B cell (primary cell): ENCODE measurements around the gene RIC3. TPM values are rescaled to one million over a fixed set of nuclear protein-coding genes. Genes with fewer than 3 reads are reported as not detected.

Source experiments
- ATAC-seq: fragments of 200-7000 bp; cut with Tn5 transposase; one replicate; pipeline ENCODE4 v1.10.0; 2021; ENCODE audit warnings: low read depth, mild to moderate bottlenecking, moderate number of reproducible peaks, moderate library complexity
- CTCF ChIA-PET: fragments of 350-600 bp; sonication (Branson Sonifier 250); formaldehyde crosslinking; loops from one replicate; lab custom pipeline; 2021; ENCODE audit warnings: antibody characterized with exemption, inconsistent platforms; lab: Charles Lee
- POLR2A ChIA-PET: fragments of 350-600 bp; sonication (Branson Sonifier 250); formaldehyde crosslinking; loops from one replicate; lab custom pipeline; 2021; ENCODE audit warnings: antibody characterized with exemption; lab: Charles Lee
- DNase-seq: peaks from one replicate; pipeline ENCODE4 v3.0.0; 2013
- H2AFZ ChIP-seq: 2 replicates; pipeline ENCODE4 v1.6.1; 2012; ENCODE audit warnings: mild to moderate bottlenecking, low read depth, low read length; ENCODE audit not compliant: insufficient read depth, poor library complexity, severe bottlenecking
- H3K27ac ChIP-seq, 2 donors: 1 replicate in 1 of 2; 2 replicates in 1 of 2; pipeline ENCODE4 v1.5.1; 2012 to 2013; ENCODE audit warnings: low read length in 2 of 2, mild to moderate bottlenecking in 2 of 2, moderate library complexity in 1 of 2
- H3K27me3 ChIP-seq, 4 experiments: fragments of 200-600 bp in 1 of 4; sonication (generic) in 1 of 4; replicated peaks in 1 of 4; 1 replicate in 2 of 4; 2 replicates in 2 of 4; pipeline versions ENCODE4 v1.6.1 to v1.7.0; 2013 to 2016; ENCODE audit warnings: low read length in 3 of 4, mild to moderate bottlenecking in 2 of 4, mixed read lengths in 1 of 4, moderate library complexity in 1 of 4; ENCODE audit not compliant: insufficient read depth in 4 of 4, control insufficient read depth in 3 of 4; ENCODE audit errors: control extremely low read depth in 1 of 4
- H3K36me3 ChIP-seq, 2 experiments: replicated peaks in 1 of 2; 1 replicate in 1 of 2; 2 replicates in 1 of 2; pipeline versions ENCODE4 v1.6.1 to v1.7.1; 2013; ENCODE audit warnings: low read length in 1 of 2; ENCODE audit not compliant: insufficient read depth in 2 of 2, control insufficient read depth in 1 of 2; ENCODE audit errors: control extremely low read depth in 1 of 2, extremely low read depth in 1 of 2
- H3K4me1 ChIP-seq, 2 donors: fragments of 200-600 bp in 1 of 2; sonication (generic) in 1 of 2; 1 replicate in 1 of 2; 2 replicates in 1 of 2; pipeline versions ENCODE4 v1.5.1 to v1.6.1; 2013 to 2017; ENCODE audit warnings: low read length in 2 of 2; ENCODE audit not compliant: control insufficient read depth in 2 of 2, insufficient read depth in 2 of 2
- H3K4me2 ChIP-seq: replicated peaks from 2 replicates; pipeline ENCODE3; 2012; ENCODE audit warnings: mild to moderate bottlenecking, low read depth, low read length; ENCODE audit not compliant: poor library complexity, severe bottlenecking
- H3K4me3 ChIP-seq, 5 experiments: fragments of 200-600 bp in 1 of 5; sonication (generic) in 1 of 5; 1 replicate in 3 of 5; 2 replicates in 2 of 5; pipeline versions ENCODE4 v1.5.1 to v1.7.0; 2011 to 2016; ENCODE audit warnings: low read length in 4 of 5, mild to moderate bottlenecking in 4 of 5, low read depth in 2 of 5, control low read depth in 1 of 5, moderate library complexity in 1 of 5; ENCODE audit not compliant: insufficient read depth in 1 of 5; ENCODE audit errors: control extremely low read depth in 1 of 5, extremely low read depth in 1 of 5
- H3K79me2 ChIP-seq: fragments of 200-600 bp; sonication (generic); one replicate; pipeline ENCODE4 v1.6.0; 2016; ENCODE audit warnings: low read length; ENCODE audit not compliant: control insufficient read depth, insufficient read depth
- H3K9ac ChIP-seq: fragments of 200-600 bp; sonication (generic); 2 replicates; pipeline ENCODE4 v1.6.1; 2017; ENCODE audit warnings: mild to moderate bottlenecking, low read length, moderate library complexity
- H3K9me3 ChIP-seq, 3 donors: one replicate each; pipeline versions ENCODE4 v1.6.1 to v1.7.1; 2013; ENCODE audit warnings: low read length in 2 of 3; ENCODE audit not compliant: control insufficient read depth in 2 of 3, insufficient read depth in 1 of 3; ENCODE audit errors: control extremely low read depth in 1 of 3
- H4K20me1 ChIP-seq: 2 replicates; pipeline ENCODE4 v1.6.0; 2012; ENCODE audit warnings: mild to moderate bottlenecking, low read length; ENCODE audit not compliant: insufficient read depth, control insufficient read depth, poor library complexity, severe bottlenecking
- H3K27ac Mint-ChIP-seq: one replicate; pipeline ENCODE4 v1.8.0; 2021; ENCODE audit warnings: mixed read lengths
- H3K27me3 Mint-ChIP-seq: one replicate; pipeline ENCODE4 v1.8.0; 2021; ENCODE audit warnings: mixed read lengths
- H3K4me1 Mint-ChIP-seq: one replicate; pipeline ENCODE4 v1.8.0; 2021; ENCODE audit warnings: mixed read lengths
- H3K4me3 Mint-ChIP-seq: one replicate; pipeline ENCODE4 v1.8.0; 2021; ENCODE audit warnings: mixed read lengths
- H3K9me3 Mint-ChIP-seq: one replicate; pipeline ENCODE4 v1.8.0; 2022; ENCODE audit warnings: mixed read lengths; ENCODE audit not compliant: insufficient read depth
- EZH2 ChIP-seq: IDR thresholded peaks from 2 replicates; pipeline ENCODE4 v1.6.1; 2012; ENCODE audit warnings: borderline replicate concordance, low read depth, mild to moderate bottlenecking, moderate library complexity, low read length; ENCODE audit not compliant: insufficient read depth, poor library complexity, severe bottlenecking
- WGBS: methylation state at CpG from one replicate; pipeline ENCODE4 v1.1.5; 2013; ENCODE audit warnings: missing lambda C conversion rate; ENCODE audit not compliant: insufficient coverage; 5-methylcytosine and 5-hydroxymethylcytosine counted together
- intact Hi-C: fragments of 100-400 bp; cut with micrococcal nuclease; formaldehyde crosslinking; loops from one replicate; pipeline ENCODE4 v1.10.0; 2022
- polyA plus RNA-seq: library from polyadenylated mRNA; depleted of rRNA; stranded (reverse); fragments of >200 nt; gene quantifications from 2 replicates; pipeline ENCODE4 v1.2.3, GENCODE V29; 2012
- total RNA-seq, 2 donors: library from RNA; stranded (reverse); fragments of 120-200 nt in 1 of 2; gene quantifications; 1 replicate in 1 of 2; 2 replicates in 1 of 2; pipeline versions ENCODE4 v1.2.3 to v1.2.4, GENCODE V29; 2013 to 2022
- TF ChIP-seq, protein P1 (sequence below): fragments of 200-600 bp; IDR thresholded peaks from one replicate; pipeline ENCODE4 v1.8.0; 2022; ENCODE audit warnings: antibody characterized with exemption, mild to moderate bottlenecking

The RIC3 gene
- total and polyA plus RNA-seq, 2 donors (not counting 1 experiment from before 2014, with no cell fraction given), result 62.4 to 74.6 TPM

DNA sequence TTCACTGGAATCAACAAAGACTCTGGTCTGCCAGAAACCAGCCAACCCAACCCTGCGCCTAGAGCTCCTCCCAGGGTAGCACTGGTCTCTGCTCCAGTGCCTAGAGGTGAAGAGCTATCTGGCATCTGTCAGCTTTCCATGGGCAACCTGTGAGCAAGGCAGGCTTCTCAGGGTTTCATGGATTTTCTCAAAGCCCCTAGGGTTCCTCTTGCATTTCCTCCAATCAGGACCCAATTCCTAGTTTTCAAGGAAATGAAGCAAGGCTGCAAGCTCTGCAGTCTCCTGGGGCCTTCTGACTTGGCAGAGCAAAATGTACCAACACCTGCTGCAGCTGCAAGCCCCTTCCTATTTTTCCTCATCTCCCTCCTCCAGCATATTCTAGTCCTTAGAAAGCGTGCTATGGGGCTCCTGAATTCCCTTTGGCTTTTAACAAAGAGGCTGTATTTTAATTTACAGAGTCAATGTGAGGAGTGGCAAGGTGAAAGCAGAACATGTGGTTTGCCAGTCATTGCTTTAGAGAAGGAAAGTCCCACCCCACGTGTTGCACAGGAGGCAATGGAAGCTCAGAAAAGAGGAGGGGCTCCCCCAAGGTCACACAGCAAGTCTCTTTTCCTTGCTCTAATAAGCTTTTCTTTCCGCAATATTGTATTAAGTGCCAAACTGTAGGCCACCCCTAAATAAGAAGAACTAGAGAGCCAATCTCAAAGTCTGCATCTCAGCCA is 33.0 kb upstream of the RIC3 start:
- peak; percentile 87 for ATAC-seq

More for the DNA sequence above, 33.0 kb upstream of the RIC3 start:
- Histone ChIP-seq H3K4me2 (peak overlapping the region; percentile 72), H3K79me2 (peaks cover 16% of the 10 kb centered on the region), H3K9me3 (no peaks in the 10 kb centered on the region), H4K20me1 (no peaks in the 10 kb centered on the region), H3K36me3 (no peaks in the 10 kb centered on the region), H3K27ac (peak overlapping the region; percentile 65 to 82), H3K27me3 (no peaks in the 10 kb centered on the region), H3K9ac (peak overlapping the region; percentile 27), H3K4me1 (peaks cover 62 to 64% of the 10 kb centered on the region in 2 donors), H2AFZ (no peak overlapping the region), H3K4me3 (peak overlapping the region in 1 of 5 experiments; percentile 15)
- peak overlapping the region; percentile 65 for H3K4me3 Mint-ChIP-seq
- 32% methylated on average over 2 of the region's 4 CpGs for WGBS
- TF ChIP-seq, protein P1, sequence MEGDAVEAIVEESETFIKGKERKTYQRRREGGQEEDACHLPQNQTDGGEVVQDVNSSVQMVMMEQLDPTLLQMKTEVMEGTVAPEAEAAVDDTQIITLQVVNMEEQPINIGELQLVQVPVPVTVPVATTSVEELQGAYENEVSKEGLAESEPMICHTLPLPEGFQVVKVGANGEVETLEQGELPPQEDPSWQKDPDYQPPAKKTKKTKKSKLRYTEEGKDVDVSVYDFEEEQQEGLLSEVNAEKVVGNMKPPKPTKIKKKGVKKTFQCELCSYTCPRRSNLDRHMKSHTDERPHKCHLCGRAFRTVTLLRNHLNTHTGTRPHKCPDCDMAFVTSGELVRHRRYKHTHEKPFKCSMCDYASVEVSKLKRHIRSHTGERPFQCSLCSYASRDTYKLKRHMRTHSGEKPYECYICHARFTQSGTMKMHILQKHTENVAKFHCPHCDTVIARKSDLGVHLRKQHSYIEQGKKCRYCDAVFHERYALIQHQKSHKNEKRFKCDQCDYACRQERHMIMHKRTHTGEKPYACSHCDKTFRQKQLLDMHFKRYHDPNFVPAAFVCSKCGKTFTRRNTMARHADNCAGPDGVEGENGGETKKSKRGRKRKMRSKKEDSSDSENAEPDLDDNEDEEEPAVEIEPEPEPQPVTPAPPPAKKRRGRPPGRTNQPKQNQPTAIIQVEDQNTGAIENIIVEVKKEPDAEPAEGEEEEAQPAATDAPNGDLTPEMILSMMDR, result no peak
- TF ChIP-seq EZH2, result no peak
- H3K4me1 Mint-ChIP-seq, result peaks cover 63% of the 10 kb centered on the region
- H3K9me3 Mint-ChIP-seq, result no peaks in the 10 kb centered on the region
- intact Hi-C loops, result loop anchor here (1.0 to 10.0 kb wide), 4 partner anchors 10 to 763 kb away; partner anchors contain the start of genes RIC3 and TMEM9B
- no peaks in the 10 kb centered on the region for H3K27me3 Mint-ChIP-seq
- ChIA-PET POLR2A (no interaction called here), CTCF (interaction anchor here (1.0 to 17.7 kb wide), 10 partner anchors 6 to 365 kb away, joined by 3 to 327 read pairs (median 4); partner anchors contain the start of gene LMO1)
- peak overlapping the region; percentile 87 for H3K27ac Mint-ChIP-seq
- DNase-seq, result peak; percentile 90
